T47D (cell line): Measurements from ENCODE around the gene OR2T10.

ENCODE experiments used
- DNase-seq, 2 experiments: peaks; one replicate each; pipeline versions ENCODE4 v3.0.0 to v3.0.0-alpha.2; 2011 to 2012; ENCODE audit warnings: low read depth in 1 of 2, low spot score in 1 of 2
- JUND ChIP-seq: IDR thresholded peaks from 2 replicates; pipeline ENCODE4 v1.6.1; 2012; ENCODE audit warnings: low read depth
- in situ Hi-C: cut with HindIII; loops from 2 replicates; pipeline ENCODE4 v1.10.0; 2016; ENCODE audit warnings: low sequenced_read_pairs, low pct_unique_long_range_greater_than_20kb

Gene OR2T10

GRCh38 chr1:248622570-248623001 is 25.1 kb upstream of the OR2T10 start:
- peak; percentile 13 to 71 for DNase-seq

GRCh38 chr1:248621770-248622169 is 24.3 kb upstream of the OR2T10 start:
- no peak for TF ChIP-seq JUND
- in situ Hi-C loops = no loop called here
- DNase-seq = no peak

More at GRCh38 chr1:248622570-248623001, 25.1 kb upstream of the OR2T10 start:
- no peak for TF ChIP-seq JUND
- in situ Hi-C loops = no loop called here

- no peak for TF ChIP-seq JUND
- in situ Hi-C loops = no loop called here
- DNase-seq = peak in 1 of 2 experiments; percentile 71
These were observed 21.4 kb upstream of the OR2T10 start for GRCh38 chr1:248618878-248619277.

- in situ Hi-C loops = no loop called here
- no peak for TF ChIP-seq JUND
These were observed 20.6 kb upstream of the OR2T10 start for GRCh38 chr1:248618119-248618518.

GRCh38 chr1:248613742-248614141 is 16.2 kb upstream of the OR2T10 start:
- in situ Hi-C loops = no loop called here
- TF ChIP-seq JUND = no peak

More at GRCh38 chr1:248618119-248618518, 20.6 kb upstream of the OR2T10 start:
- DNase-seq = no peak

GRCh38 chr1:248611883-248612414 is 14.4 kb upstream of the OR2T10 start:
- no peak for TF ChIP-seq JUND
- DNase-seq = no peak
- in situ Hi-C loops = no loop called here

More at GRCh38 chr1:248613742-248614141, 16.2 kb upstream of the OR2T10 start:
- DNase-seq = no peak

GRCh38 chr1:248610301-248610700 is 12.8 kb upstream of the OR2T10 start:
- no peak for DNase-seq
- in situ Hi-C loops = no loop called here
- TF ChIP-seq JUND = no peak

- DNase-seq = no peak
- in situ Hi-C loops = no loop called here
- TF ChIP-seq JUND = no peak
These were observed 1.9 kb upstream of the OR2T10 start for GRCh38 chr1:248599396-248599795.

GRCh38 chr1:248596615-248597014 is 885 bp downstream of the OR2T10 start:
- in situ Hi-C loops = no loop called here
- no peak for TF ChIP-seq JUND
- no peak for DNase-seq

- no peak for TF ChIP-seq JUND
- in situ Hi-C loops = no loop called here
- DNase-seq = no peak
These were observed 4.3 kb downstream of the OR2T10 start for GRCh38 chr1:248593226-248593625.

GRCh38 chr1:248592655-248593054 is 4.8 kb downstream of the OR2T10 start:
- DNase-seq = no peak
- no peak for TF ChIP-seq JUND
- in situ Hi-C loops = no loop called here

- in situ Hi-C loops = no loop called here
- DNase-seq = no peak
- no peak for TF ChIP-seq JUND
These were observed 7.4 kb downstream of the OR2T10 start for GRCh38 chr1:248590055-248590454.

- DNase-seq = no peak
- in situ Hi-C loops = no loop called here
- TF ChIP-seq JUND = no peak
These were observed 8.2 kb downstream of the OR2T10 start for GRCh38 chr1:248589334-248589733.

- in situ Hi-C loops = no loop called here
- no peak for TF ChIP-seq JUND
- no peak for DNase-seq
These were observed 12.2 kb downstream of the OR2T10 start for GRCh38 chr1:248585266-248585665.
